Heart left ventricle (tissue), 16 donors: ENCODE results near the gene RNF150. TPM values are rescaled to one million over a fixed set of nuclear protein-coding genes. Genes with fewer than 3 reads are reported as not detected.

Experiments used
- ATAC-seq, 4 donors: fragments of 200-7000 bp; cut with Tn5 transposase; one replicate each; pipeline ENCODE4 v1.9.1; 2020 to 2022; ENCODE audit warnings: moderate library complexity in 4 of 4, mild to moderate bottlenecking in 3 of 4, moderate number of reproducible peaks in 1 of 4
- DNase-seq, 5 donors: peaks; one replicate each; pipeline ENCODE4 v3.0.0-alpha.2; 2020
- H3K27ac ChIP-seq, 12 donors: fragments of 200-600 bp; sonication (generic) in 4 of 12; one replicate each; pipeline versions ENCODE4 v1.5.0 to v1.8.0; 2016 to 2022; ENCODE audit warnings: mild to moderate bottlenecking in 2 of 12
- H3K27me3 ChIP-seq, 9 donors: fragments of 200-600 bp; sonication (generic) in 2 of 9; one replicate each; pipeline versions ENCODE4 v1.5.1 to v1.8.0; 2016 to 2022; ENCODE audit warnings: mild to moderate bottlenecking in 3 of 9
- H3K36me3 ChIP-seq, 9 donors: fragments of 200-600 bp; sonication (generic) in 2 of 9; one replicate each; pipeline versions ENCODE4 v1.5.0 to v1.8.0; 2018 to 2022; ENCODE audit warnings: mild to moderate bottlenecking in 2 of 9
- H3K4me1 ChIP-seq, 12 donors: fragments of 200-600 bp; sonication (generic) in 4 of 12; one replicate each; pipeline versions ENCODE4 v1.5.0 to v1.8.0; 2016 to 2022; ENCODE audit warnings: mild to moderate bottlenecking in 3 of 12
- H3K4me3 ChIP-seq, 12 donors: fragments of 200-600 bp; sonication (generic) in 4 of 12; one replicate each; pipeline versions ENCODE4 v1.5.0 to v1.8.0; 2017 to 2022; ENCODE audit warnings: mild to moderate bottlenecking in 9 of 12, moderate library complexity in 4 of 12
- H3K9me3 ChIP-seq, 12 donors: fragments of 200-600 bp; sonication (generic) in 4 of 12; one replicate each; pipeline versions ENCODE4 v1.5.0 to v1.8.0; 2016 to 2022; ENCODE audit warnings: mild to moderate bottlenecking in 1 of 12
- CTCF ChIP-seq, 12 donors: fragments of 200-600 bp; sonication (generic) in 4 of 12; IDR thresholded peaks; one replicate each; pipeline versions ENCODE4 v1.5.0 to v1.8.0; 2018 to 2022; ENCODE audit warnings: antibody characterized with exemption in 12 of 12, mild to moderate bottlenecking in 5 of 12
- POLR2A ChIP-seq, 2 donors: fragments of 450-650 bp; IDR thresholded peaks; one replicate each; pipeline ENCODE4 v1.6.1; 2017; ENCODE audit warnings: antibody characterized with exemption in 2 of 2, mild to moderate bottlenecking in 2 of 2, moderate library complexity in 2 of 2
- WGBS, 4 donors: extraction: QIAGEN DNeasy Blood & Tissue Kit in 2 of 4; methylation state at CpG; one replicate each; pipeline versions ENCODE4 v1.1.5 to v1.1.7; 2013 to 2018; 5-methylcytosine and 5-hydroxymethylcytosine counted together
- intact Hi-C, 10 donors: fragments of 100-400 bp; cut with DNase I; formaldehyde crosslinking; loops; one replicate each; pipeline versions ENCODE4 v1.11.1 to v1.14.2; 2022
- polyA plus RNA-seq, 2 donors: library from polyadenylated mRNA; stranded (reverse); fragments of 200-250 nt; gene quantifications; one replicate each; pipeline ENCODE4 v1.2.3, GENCODE V29; 2013
- total RNA-seq, 9 donors: library from RNA; depleted of rRNA in 2 of 9; stranded (reverse); fragments of >200 nt in 2 of 9; fragmentation: NEBNext Ultra II Directional in 3 of 9; extraction: Animal tissue kit (Norgen Biotek cat#: 25700) in 3 of 9; gene quantifications; one replicate each; pipeline versions ENCODE4 v1.1.0 to v1.2.4, GENCODE V29; 2016 to 2023
- donor health status: ischemic (EF 13 %, LVEDD 7.1; RV severe dilation, severe dysfunction).
- donor health status: healthy with polysubstance abuse.
- donor health status: DM: no; HTN: yes; CAD: no.
- donor health status: DM: no; HTN: no; CAD: no.
- donor health status: ischemic (EF 25% LVEDD 6.9; RV normal size, moderate dysfunction).
- donor health status: ischemic (EF 25% LVEDD 5.7; RV mildly dilated, moderate dysfunction).
- donor health status: healthy.
- donor health status: DM: yes; HTN: yes; CAD: no.
- donor health status: ischemic (EF 35%, LVEDD 5.7; RV mildly dilated, moderate dysfunction).
- donor health status: nonischemic (EF 11% LVEDD 7.7; RV severe dilation, severe dysfunction).
- donor health status: DM: yes; HTN: yes; CAD: no.
- donor health status: PGD.
- donor health status: ischemic (EF 29% LVEDD 5.4; RV normal size, mild dysfunction).
- donor health status: nonischemic (EF 23%, LVEDD 6.1; RV moderate dilation, normal function).

Gene RNF150
- total and polyA plus RNA-seq, 11 donors, result 11.9 to 146 (median 72.5) TPM

GRCh38 chr4:140837736-140838135, 295.5 kb downstream of the RNF150 start:
- no peak for ATAC-seq
- no peak overlapping the region for H3K4me3 ChIP-seq
- peaks cover 0 to 14% (median 0%) of the 10 kb centered on the region in 12 donors for H3K9me3 ChIP-seq
- H3K27me3 ChIP-seq, result no peaks in the 10 kb centered on the region
- no peak for DNase-seq
- TF ChIP-seq CTCF (IDR thresholded peaks at IDR 0.05) (no peak), POLR2A (IDR thresholded peaks at IDR 0.05) (no peak)
- H3K27ac ChIP-seq, result no peak overlapping the region
- no peaks in the 10 kb centered on the region for H3K36me3 ChIP-seq
- intact Hi-C loops, result loop anchor here in 3 of 10 donors (5.0 to 10.0 kb wide), 2 partner anchors 73 to 400 kb away; no protein-coding TSS in a partner anchor
- H3K4me1 ChIP-seq, result peaks cover 0 to 14% (median 4%) of the 10 kb centered on the region in 12 donors

GRCh38 chr4:140834839-140835495, 298.3 kb downstream of the RNF150 start:
- intact Hi-C loops, result loop anchor here in 3 of 10 donors (5.0 to 10.0 kb wide), 2 partner anchors 70 to 398 kb away; no protein-coding TSS in a partner anchor
- WGBS, 4 donors, result 69 to 72% (median 70%) methylated on average over 7 of the region's 7 CpGs
- Histone ChIP-seq H3K4me3 (no peak overlapping the region), H3K4me1 (peaks cover 0 to 14% (median 4%) of the 10 kb centered on the region in 12 donors), H3K36me3 (no peaks in the 10 kb centered on the region), H3K27me3 (no peaks in the 10 kb centered on the region), H3K9me3 (no peaks in the 10 kb centered on the region), H3K27ac (no peak overlapping the region)
- ATAC-seq (no peak), DNase-seq (no peak)
- TF ChIP-seq CTCF (IDR thresholded peaks at IDR 0.05) (no peak), POLR2A (IDR thresholded peaks at IDR 0.05) (no peak)

DNA sequence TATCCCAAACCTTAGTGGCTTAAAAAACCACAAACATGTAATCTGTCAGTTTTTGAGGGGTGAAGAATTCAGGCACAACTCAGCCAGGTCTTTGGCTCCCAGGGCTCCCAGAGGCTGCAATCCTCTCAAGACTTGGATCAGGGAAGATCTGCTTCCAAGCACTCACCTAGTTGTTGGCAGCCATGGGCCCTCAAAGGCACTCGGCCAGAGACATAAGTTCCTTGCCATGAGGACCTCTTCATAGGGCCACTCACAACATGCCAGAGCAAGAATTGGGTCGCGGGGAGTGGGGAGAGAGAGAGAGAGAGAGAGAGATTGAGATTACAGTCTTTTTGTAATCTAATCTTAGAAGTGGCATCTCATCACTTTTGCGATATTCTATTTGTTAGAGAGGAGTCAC, 300.0 kb downstream of the RNF150 start:
- TF ChIP-seq POLR2A (IDR thresholded peaks at IDR 0.05) (no peak), CTCF (IDR thresholded peaks at IDR 0.05) (no peak)
- Histone ChIP-seq H3K4me3 (no peak overlapping the region), H3K27ac (no peak overlapping the region), H3K36me3 (no peaks in the 10 kb centered on the region), H3K9me3 (no peaks in the 10 kb centered on the region), H3K4me1 (peaks cover 0 to 11% (median 0%) of the 10 kb centered on the region in 12 donors), H3K27me3 (no peaks in the 10 kb centered on the region)
- WGBS, 4 donors, result 68 to 87% (median 81%) methylated on average over 4 of the region's 4 CpGs
- ATAC-seq (no peak), DNase-seq (no peak)
- intact Hi-C loops, result loop anchor here in 2 of 10 donors (10.0 kb wide), 1 partner anchor 68 kb away; no protein-coding TSS in a partner anchor

- no peak for DNase-seq
- Histone ChIP-seq H3K4me3 (no peak overlapping the region), H3K4me1 (no peaks in the 10 kb centered on the region), H3K9me3 (no peaks in the 10 kb centered on the region), H3K36me3 (no peaks in the 10 kb centered on the region), H3K27me3 (peaks cover 0 to 3% (median 0%) of the 10 kb centered on the region in 9 donors), H3K27ac (no peak overlapping the region)
- TF ChIP-seq POLR2A (IDR thresholded peaks at IDR 0.05), result no peak
- TF ChIP-seq CTCF (IDR thresholded peaks at IDR 0.05), result no peak
- intact Hi-C loops, result loop anchor here in 2 of 10 donors (10.0 kb wide), 1 partner anchor 65 kb away; no protein-coding TSS in a partner anchor
- ATAC-seq, result no peak
These were observed 303.4 kb downstream of the RNF150 start for GRCh38 chr4:140829825-140830224.
